ENCODE results near the gene MAP4K2.
"Not testable (repeated sequence)": the region's sequence is repeated elsewhere in the genome, so short reads cannot be mapped to it uniquely, and the experiment has no call there.

Gene MAP4K2

DNA sequence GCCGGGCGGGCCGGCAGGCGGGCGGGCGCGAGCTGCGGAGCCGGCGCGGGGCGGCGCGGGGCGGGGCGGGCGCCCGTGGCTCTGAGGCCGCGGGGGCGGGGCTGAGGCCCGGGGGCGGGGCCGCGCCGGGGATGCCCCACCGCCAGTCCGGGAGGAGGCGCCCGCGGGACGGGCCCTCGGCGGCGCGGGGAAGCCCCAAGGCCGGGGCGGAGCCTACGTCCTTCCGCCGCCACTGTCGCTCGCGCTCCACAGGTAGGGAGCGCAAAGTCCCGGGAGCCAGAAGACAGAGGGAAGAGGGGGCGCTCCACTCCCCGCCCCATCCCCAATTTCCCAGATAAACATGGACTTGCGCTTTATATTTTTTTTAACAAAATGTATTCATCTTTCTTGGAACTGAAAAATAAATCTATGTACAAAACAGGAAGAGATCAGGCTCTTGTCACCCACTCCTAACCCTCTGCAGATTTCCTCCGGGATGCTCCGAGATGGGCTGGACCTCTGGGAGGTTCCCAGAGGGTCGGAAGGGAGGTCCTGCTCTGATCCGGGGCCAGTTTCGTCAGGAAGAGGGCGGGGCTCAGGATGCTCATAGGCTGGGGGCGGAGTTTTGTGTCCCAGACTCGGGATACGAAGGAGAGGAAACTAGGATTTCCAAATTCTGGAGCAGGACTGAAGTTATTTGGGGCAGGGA, at the start of gene MAP4K2:
MAP4K2 (minus strand) TSS at position 57 of the 688 bp plus-strand sequence. CDS start 65 bp downstream, outside the sequence.
- FAIRE-seq (peak; percentile 34), DNase-seq (ENCODE audit: low spot score) (peak; percentile 56)

DNA sequence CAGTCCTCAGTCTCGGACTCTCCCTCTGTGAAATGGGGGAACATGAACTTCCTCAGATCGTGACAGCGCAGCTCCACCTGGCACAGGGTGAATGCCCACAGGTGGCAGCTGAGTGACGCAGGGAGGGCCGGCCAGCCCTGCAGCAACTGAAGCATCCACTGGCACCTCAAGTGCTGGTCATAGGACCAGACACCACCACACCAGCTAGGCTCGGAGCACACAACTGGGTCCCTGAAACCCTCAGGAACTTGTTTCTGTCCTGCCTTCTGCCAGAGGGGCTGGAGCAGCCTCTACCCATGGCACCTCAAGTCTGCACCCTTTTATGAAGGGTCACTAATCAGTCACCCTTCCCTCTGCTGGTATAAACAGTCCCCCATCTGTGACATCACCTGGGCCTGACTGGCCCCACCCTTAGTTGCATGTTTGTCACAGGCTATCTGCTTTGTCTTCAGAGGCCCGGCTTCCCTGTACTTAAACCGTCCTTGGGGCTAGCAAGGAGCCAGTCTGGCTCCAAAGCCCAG, 48.9 kb upstream of the MAP4K2 start:
- DNase-seq (ENCODE audit: low spot score) (no peak), FAIRE-seq (no peak)

DNA sequence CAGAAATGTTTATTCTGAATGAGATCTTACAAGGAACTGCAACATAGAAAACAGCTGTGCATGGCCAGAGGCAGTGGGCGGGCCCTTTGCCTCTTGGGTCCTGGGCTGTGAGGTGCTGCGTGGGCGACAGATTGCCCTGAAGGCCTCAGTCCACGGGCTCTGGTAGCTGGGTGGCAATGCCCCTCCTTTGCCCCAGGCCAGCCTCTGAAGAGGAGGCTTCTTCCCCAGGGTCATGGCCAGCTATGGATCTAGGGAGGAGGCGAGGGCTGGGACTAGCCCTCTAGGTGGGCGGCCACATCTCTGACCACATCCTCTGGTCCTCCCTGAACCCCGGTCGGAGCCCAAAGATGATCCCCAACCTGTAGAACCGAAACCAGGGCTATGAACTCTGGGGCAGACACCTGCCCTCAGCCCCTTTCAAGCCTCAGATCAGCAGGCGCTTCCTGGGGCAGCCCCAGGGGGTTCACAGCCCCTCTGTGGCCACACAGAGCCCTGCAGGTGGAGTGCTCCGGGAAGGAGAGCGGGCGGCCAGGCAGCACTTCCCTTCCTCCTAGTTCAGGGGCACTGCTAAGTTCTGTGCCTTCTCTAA, 48.1 kb upstream of the MAP4K2 start:
- FAIRE-seq: no peak

DNA sequence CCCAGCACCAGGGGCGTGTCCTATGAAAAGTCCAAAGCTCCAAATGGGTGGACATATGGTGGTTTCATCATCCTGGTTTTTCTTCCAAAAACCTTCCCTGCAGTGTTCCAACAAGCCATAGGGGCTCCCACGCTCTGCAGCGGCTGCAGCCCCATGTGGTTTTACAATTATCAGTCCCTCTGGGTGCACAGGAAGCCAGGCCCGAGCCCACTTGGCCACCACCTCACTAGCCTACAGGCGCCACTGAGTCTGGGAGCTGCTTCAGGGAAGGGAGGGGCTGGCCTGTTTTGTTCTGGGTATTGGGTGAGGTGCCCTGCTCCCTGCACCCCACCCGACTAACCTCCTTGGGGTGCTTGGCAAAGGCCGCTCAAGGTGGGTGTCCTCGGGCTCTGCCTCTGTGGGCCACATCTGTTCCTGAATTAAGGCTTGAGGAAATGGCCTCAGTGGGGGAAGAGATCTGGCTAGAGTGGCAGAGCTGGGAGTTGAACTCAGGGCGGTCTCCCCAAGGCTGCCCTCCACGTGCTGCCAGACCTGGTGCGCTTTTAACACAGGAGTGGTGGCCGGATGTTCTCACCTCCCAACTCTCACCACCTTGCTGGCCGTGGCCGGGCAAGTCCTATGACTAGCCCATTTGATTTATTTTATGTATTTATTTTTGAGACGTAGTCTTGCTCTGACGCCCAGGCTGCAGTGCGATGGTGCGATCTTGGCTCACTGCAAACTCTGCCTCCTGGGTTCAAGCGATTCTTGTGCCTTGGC, 46.8 kb upstream of the MAP4K2 start:
- DNase-seq (ENCODE audit: low spot score): no peak
- FAIRE-seq: no peak

More for the DNA sequence above, 48.1 kb upstream of the MAP4K2 start:
- no peak for DNase-seq (ENCODE audit: low spot score)

DNA sequence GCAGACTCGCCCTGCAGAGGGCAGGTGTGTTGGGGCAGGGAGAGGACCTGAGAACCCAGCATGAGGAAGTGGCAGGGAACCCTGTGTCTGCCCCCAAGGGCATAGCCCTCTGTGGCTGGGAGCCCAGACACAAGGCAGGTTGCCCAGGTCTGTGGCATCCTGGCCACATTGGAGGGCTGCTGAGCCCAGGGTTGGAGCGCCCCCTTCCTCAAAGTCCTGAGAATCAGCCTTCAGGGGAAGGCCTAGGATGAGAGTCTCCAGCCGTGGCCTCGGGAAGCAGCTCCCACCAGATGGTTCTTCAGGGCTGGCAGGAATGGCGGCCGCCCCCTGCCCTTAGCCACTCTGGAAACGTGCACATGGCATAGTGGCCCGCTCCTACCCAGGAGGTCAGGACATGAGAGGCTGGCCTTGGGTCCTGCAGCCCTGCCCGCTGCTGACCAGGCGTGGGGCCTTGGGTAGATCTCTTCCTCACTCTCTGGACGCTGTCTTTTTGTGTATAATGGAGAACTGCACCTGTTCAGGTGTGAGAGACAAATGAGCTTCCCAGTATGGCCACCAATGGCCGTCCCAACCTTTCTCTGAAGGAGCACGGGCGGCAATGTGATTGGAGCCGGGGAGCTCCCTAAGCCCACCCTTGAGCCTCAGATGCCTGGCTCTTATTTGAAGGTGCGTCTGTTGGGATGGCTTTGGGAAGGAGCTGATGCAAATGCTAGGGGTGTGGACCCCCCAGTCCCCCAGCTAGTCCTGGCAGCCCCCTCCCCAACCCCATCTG, 46.0 kb upstream of the MAP4K2 start:
- FAIRE-seq: no peak
- DNase-seq (ENCODE audit: low spot score): no peak

DNA sequence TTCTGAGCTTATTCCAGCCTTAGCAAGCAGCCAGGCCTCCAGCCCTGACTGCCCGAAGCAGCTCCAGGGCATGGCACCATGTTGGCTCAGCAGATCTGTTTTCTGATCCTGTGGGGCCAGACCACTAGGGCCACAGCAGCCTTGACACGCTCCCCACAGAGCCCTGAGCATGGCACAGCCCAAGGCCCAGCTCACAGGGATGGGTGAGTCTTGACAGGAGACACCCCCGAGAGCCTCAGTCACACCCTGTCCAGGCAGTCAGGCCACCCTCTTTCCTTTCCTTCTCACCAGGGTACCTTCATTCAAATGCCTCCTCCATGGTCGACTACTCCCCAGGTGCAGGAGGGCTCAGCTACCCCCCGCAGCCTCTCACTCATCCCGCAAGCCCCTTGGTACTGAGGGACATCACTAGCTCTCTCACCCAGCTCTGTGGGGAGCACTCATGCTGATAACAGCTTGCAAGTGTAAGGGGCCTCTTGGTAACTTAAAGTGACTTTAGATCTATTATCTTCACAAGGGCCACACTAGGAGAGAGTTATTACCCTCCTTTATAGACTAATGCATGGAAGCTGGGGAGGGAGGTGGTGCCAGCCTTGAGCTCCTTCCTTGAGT, 45.3 kb upstream of the MAP4K2 start:
- no peak for DNase-seq (ENCODE audit: low spot score)
- no peak for FAIRE-seq

DNA sequence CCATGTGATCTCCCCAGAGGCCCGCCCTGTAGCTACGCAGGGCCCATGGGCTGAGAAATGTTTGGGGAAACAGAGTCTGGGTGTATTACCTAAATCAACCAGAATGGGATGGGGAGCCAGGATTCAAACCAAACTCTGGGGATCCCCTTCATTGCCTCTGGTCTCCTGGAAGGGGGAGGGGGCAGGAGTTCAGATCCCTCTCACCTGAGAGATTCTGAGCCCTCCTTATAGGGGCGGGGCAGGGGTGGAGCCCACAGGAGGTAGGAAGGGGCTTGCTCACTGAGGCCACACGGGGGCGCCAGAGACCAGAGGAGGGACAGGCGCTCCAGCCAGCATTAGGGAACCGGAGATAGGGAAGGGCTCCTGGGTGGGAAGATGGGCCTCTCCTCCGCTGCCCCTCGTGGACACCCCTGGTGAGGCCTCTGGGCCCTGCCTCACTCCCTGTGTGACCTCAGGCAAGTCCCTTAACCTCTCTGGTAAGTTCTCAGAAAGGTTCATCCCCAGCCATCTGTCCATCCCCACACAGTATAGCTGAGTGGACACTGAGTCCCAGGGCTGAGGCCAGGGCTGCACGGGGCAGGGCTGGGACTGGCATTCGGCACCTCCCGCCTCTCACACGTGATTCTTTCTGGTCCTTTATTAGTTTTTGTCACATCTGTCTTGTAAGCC, 44.1 kb upstream of the MAP4K2 start:
- FAIRE-seq (no peak), DNase-seq (ENCODE audit: low spot score) (peak; percentile 78)

DNA sequence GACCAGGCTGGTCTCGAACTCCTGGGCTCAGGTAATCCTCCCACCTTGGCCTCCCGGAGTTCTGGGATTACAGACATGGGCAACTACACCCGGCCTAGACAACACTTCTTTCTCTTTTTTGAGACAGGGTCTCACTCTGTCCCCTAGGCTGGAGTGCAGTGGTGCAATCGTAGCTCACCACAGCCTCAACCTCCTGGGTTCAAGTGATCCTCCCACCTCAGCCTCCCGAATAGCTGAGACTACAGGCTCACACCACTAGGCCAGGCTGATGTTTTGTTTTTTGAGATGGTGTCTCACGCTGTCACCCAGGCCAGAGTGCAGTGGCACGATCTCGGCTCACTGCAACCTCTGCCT, 42.7 kb upstream of the MAP4K2 start:
- not testable (repeated sequence) for FAIRE-seq

GRCh38 chr11:64845129-64845775, 42.2 kb upstream of the MAP4K2 start:
- DNase-seq (ENCODE audit: low spot score) (no peak), FAIRE-seq (no peak)

More for the DNA sequence above, 42.7 kb upstream of the MAP4K2 start:
- not testable (repeated sequence) for DNase-seq (ENCODE audit: low spot score)

- DNase-seq (ENCODE audit: low spot score) (no peak), FAIRE-seq (no peak)
These were observed 41.5 kb upstream of the MAP4K2 start, which contains the start of gene CDC42BPG for GRCh38 chr11:64844330-64845128. TSS of gene CDC42BPG (minus strand) at chr11:64844653. CDS start at chr11:64844569, 84 bp downstream.

- FAIRE-seq: no peak
- DNase-seq (ENCODE audit: low spot score): no peak
These were observed 40.8 kb upstream of the MAP4K2 start for GRCh38 chr11:64843686-64844329.

GRCh38 chr11:64842851-64843685, 40.1 kb upstream of the MAP4K2 start:
- no peak for FAIRE-seq
- DNase-seq (ENCODE audit: low spot score): peak; percentile 36

- FAIRE-seq: no peak
- DNase-seq (ENCODE audit: low spot score): no peak
These were observed 39.3 kb upstream of the MAP4K2 start for GRCh38 chr11:64842366-64842759.

DNA sequence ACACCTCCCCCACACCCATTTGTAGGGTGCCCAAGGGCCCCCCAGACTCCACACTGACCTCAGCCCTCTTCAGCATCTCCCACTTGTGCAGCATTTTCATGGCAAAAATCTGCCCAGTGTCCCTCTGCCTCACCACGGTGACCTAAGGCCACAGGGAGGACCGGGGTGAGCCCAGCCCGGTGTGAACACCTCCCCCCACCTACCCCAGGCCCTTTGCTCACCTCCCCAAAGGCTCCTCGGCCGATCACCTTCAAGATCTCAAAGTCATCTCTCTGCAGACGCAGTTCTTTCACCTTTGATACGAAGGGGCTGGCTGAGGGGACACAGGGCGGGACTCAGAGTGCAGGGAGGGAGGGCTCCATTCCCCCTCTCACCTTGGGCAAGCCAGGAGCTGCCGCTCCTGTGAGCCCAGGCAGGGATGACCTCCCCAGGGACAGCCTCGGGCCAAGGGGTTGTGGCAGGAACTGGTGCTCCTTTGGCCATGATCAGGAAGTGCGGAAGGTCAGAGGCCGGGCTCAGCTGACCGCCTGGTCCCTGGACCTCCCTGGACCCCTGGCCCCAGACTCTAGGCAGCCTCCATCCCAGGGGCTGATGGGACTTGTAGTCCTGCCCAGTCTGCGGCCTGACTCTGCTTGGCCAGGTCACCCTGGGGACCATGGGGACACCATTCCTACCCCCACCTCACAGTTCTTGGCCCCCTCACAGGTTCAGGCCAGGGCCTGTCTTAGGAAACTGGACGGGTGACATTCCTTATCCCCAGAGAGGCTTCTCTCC, 38.8 kb upstream of the MAP4K2 start:
- DNase-seq (ENCODE audit: low spot score) (no peak), FAIRE-seq (no peak)

DNA sequence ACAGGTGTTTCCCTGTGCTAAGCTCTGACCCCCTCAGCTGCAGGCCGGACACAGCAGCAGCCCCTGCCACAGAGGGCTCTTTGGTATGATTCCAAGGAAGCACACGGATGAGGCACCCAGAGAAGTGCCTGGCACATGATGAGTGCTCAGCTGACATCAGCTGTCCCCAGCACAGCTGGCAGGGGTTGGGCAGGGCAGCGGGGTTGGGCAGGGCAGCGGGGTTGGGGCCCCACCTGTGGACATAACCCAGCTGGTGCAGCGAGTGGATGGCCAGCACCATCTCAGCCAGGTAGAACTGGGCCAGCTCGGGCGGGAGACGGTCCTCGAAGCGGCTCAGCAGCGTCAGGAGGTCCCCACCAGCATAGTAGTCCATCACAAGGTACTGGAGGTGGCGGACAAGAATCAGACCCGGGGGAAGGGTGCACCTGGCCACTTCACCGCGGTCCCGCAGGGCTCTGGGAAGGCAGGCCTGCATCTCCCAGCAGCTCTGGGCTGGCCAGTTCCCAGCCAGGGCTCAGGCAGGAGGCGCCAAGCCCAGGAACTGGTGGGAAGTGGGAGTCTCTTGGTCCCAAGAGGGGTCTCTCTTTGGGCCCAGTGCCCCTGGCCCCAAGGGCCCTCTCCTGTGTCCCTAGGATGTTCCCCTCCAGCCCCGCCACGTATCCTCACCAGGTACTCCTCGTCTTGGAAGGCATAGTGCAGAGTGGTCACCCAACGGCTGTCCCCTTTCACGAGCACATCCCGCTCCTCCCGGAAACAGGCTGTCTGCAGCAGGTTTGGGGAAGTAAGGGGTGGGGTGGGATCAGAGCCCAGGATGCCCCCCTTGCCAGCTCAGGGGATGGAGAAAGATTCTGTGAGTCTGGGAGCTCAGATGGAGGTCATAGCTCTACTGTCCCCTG, 37.1 kb upstream of the MAP4K2 start:
- no peak for DNase-seq (ENCODE audit: low spot score)
- FAIRE-seq: no peak

- DNase-seq (ENCODE audit: low spot score) (no peak), FAIRE-seq (no peak)
These were observed 36.3 kb upstream of the MAP4K2 start for GRCh38 chr11:64839335-64839734.
